NCI-H460 (cell line): ENCODE results near the gene KLHL35. TPM values are rescaled to one million over a fixed set of nuclear protein-coding genes. Genes with fewer than 3 reads are reported as not detected.

ENCODE experiments used
- DNase-seq: peaks from one replicate; pipeline ENCODE4 v3.0.0-alpha.2; 2016; ENCODE audit warnings: low read depth; ENCODE audit errors: extremely low read depth
- polyA plus RNA-seq: library from polyadenylated mRNA; depleted of rRNA; stranded (reverse); fragments of >200 nt; gene quantifications from 2 replicates; pipeline ENCODE4 v1.2.3, GENCODE V29; 2014; cell fraction: nucleus; rRNA removed
- total RNA-seq: library from RNA; depleted of rRNA; stranded (reverse); fragments of >200 nt; shearing (Covaris generic); gene quantifications from 2 replicates; pipeline ENCODE4 v1.2.3, GENCODE V29; 2014; rRNA removed

The KLHL35 gene
- 4.3 and 4.7 TPM in 2 replicates for total RNA-seq
- 8.2 and 16.1 TPM in 2 replicates for polyA plus RNA-seq

GRCh38 chr11:75432911-75433321, at the start of gene KLHL35:
Gene KLHL35 (minus strand): TSS chr11:75433203. CDS start chr11:75430629, 2,574 bp downstream.
- DNase-seq, result no peak

GRCh38 chr11:75481922-75482606, 49.1 kb upstream of the KLHL35 start:
- no peak for DNase-seq

GRCh38 chr11:75481223-75481921, 48.4 kb upstream of the KLHL35 start:
- no peak for DNase-seq

GRCh38 chr11:75480185-75481175, 47.5 kb upstream of the KLHL35 start:
- no peak for DNase-seq

GRCh38 chr11:75479597-75480145, 46.7 kb upstream of the KLHL35 start:
- DNase-seq, result no peak

- no peak for DNase-seq
These were observed 46.0 kb upstream of the KLHL35 start for GRCh38 chr11:75478783-75479596.

- DNase-seq, result no peak
These were observed 44.6 kb upstream of the KLHL35 start for GRCh38 chr11:75477614-75477935.

GRCh38 chr11:75476739-75477613, 44.0 kb upstream of the KLHL35 start:
- DNase-seq, result no peak

GRCh38 chr11:75475767-75476650, 43.0 kb upstream of the KLHL35 start:
- DNase-seq, result no peak

GRCh38 chr11:75474878-75475766, 42.1 kb upstream of the KLHL35 start:
- no peak for DNase-seq

GRCh38 chr11:75474240-75474639, 41.2 kb upstream of the KLHL35 start:
- no peak for DNase-seq

- no peak for DNase-seq
These were observed 40.7 kb upstream of the KLHL35 start for GRCh38 chr11:75473684-75474083.

GRCh38 chr11:75472081-75472732, 39.2 kb upstream of the KLHL35 start:
- DNase-seq, result no peak

- no peak for DNase-seq
These were observed 38.4 kb upstream of the KLHL35 start for GRCh38 chr11:75471176-75471973.

- DNase-seq, result no peak
These were observed 37.6 kb upstream of the KLHL35 start for GRCh38 chr11:75470476-75471080.
